NCI-H524 (cell line): ENCODE results near the gene OLFML2A.
"Not testable (repeated sequence)": the region's sequence is repeated elsewhere in the genome, so short reads cannot be mapped to it uniquely, and the experiment has no call there.

Experiments used
- DNase-seq, 2 experiments: peaks; one replicate each; lab custom pipeline; 2025; lab: John Stamatoyannopoulos, UW

OLFML2A gene

DNA sequence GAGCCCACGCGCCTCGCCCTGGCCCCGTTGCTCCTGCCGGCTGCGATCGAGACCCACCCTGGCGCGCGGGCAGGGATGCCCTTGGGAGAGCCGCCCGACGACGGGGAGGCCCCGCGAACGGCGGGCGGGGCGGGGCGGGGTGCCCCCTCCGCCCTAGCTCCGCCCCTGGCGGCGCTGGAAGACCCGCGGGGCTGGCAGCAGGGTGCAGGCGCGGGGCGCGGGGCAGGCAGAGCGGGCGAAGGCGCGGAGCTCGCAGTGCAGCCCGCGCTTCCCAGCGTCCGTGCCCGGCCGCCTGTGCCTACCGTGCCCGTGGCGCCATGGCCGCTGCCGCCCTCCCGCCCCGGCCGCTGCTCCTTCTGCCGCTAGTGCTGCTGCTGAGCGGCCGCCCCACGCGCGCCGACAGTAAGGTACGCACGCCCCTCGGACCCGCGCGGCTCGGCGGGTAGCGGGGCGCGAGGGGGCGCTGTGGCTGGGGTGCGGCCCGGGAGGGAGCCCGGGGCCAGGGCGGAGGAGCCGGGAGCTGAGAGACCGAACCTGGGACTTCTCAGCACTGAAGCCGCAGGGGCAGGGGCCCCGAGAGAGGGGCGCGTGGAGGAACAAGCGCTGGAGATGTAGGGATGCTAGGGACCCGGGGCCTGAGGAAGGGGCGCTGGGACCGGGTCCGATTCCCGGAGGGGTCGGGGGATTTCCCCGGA, at the start of gene OLFML2A:
Gene OLFML2A (plus strand): TSS at position 180 of the 695 bp plus-strand sequence. CDS start 138 bp downstream, at position 318.
- DNase-seq = peak; percentile 38 to 74

GRCh38 chr9:124730772-124731171, 46.2 kb upstream of the OLFML2A start:
- DNase-seq = no peak

- no peak for DNase-seq
Observed at GRCh38 chr9:124733964-124734740, 42.8 kb upstream of the OLFML2A start.

- DNase-seq = not testable (repeated sequence)
Observed at GRCh38 chr9:124734741-124735083, 42.2 kb upstream of the OLFML2A start.

DNA sequence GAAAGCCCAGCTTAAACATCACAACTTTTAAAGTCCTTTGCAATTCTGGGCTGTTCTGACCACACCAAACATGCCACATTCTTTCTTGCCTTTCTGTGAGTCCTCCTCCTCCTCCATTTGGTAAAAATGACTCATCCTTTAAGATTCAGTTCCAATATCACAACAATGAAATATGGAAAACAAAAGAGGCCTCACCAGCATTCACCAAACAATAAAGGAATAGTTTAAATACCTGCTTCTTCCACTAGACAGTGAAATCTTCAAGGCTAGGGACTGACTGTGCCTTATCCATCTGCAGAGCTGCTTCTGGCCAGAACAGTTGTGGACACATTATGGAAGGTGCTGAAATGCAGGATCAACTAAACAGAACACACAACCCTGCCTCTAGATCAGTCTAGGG, 41.8 kb upstream of the OLFML2A start:
- DNase-seq = no peak

- not testable (repeated sequence) for DNase-seq
Observed at GRCh38 chr9:124738075-124738474, 38.9 kb upstream of the OLFML2A start.

- DNase-seq = no peak
Observed at GRCh38 chr9:124739360-124739759, 37.6 kb upstream of the OLFML2A start.

DNA sequence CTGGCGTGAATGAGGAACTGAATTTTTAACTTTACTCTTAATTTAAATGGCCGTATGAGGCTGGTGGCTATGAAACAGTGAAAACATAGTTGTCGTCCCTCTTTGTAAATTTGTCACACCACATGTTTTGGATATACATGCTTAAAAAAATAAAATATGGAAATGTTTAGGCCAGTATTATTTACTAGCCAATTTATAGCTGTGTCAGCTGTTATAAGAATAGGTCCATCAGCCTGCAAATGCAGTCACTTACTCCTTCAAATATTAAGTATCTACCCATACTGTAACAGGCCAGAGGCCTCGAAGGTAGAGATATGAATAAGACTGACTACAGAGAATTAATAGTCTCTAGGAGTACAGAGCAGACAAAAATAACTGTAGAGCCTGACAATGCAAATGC, 35.8 kb upstream of the OLFML2A start:
- no peak for DNase-seq

DNA sequence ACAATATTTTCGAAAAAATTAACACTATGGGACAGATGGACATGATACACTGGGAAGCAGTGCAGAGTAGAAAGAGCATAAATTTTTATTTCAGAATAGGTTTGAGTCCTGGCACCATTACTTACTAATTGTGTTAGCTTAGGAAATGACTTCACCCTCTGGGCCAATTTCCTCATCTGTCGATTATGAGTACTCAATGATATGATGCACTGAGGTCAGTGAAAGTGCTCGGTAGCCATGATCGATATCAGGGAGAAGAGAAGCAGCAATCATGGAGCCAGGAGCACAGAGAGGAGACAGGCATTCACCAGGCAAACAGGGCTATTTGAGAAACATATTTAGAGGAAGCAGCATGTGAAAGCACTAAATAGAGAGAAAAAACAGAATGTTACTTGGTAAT, 35.3 kb upstream of the OLFML2A start:
- DNase-seq = no peak

DNA sequence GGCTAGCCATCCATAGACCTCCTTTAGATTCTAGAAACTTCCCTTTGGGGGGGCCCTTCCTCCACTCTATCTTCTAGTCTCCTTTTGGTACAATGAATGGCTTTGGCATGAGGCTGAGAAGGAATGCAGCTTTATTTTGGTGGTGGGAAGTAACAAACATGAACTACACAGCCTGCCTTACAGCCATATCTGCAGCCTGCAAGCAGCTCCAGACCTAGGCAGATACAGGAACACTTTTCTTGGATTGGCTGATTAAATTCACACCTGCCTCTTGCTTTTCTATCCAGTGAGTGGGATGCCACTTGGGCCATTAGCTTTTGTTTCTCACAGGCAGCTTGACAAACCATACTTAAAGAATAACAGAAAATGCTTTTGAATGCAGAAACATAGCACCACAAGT, 34.0 kb upstream of the OLFML2A start:
- DNase-seq = no peak

DNA sequence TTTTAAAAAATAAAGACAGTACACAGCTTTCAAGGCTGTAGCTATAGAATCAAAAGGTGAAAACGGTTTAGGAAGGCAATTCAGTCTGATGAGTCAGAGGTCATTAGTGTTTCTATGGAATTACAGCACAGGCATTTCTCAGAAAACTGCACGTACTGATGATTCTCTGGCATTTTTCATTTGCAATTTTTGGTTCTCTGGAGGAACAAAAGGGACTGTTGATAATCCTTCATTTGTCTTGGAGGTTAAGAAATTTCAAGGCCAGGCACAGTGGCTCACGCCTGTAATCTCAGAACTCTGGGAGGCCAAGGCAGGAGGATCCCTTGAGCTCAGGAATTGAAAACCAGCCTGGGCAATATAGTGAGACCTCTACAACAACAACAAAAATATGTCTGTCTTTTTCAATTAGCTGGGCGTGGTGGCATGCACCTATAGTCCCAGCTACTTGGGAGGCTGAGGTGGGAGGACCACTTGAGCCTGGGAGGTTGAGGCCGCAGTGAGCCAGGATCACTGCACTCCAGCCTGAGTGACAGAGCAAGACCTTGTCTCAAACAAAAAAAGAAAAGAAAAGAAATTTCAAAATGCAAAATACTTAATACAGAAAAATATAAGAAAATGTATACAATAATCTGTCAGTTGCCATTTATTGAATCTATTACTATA, 33.1 kb upstream of the OLFML2A start:
- DNase-seq = no peak

DNA sequence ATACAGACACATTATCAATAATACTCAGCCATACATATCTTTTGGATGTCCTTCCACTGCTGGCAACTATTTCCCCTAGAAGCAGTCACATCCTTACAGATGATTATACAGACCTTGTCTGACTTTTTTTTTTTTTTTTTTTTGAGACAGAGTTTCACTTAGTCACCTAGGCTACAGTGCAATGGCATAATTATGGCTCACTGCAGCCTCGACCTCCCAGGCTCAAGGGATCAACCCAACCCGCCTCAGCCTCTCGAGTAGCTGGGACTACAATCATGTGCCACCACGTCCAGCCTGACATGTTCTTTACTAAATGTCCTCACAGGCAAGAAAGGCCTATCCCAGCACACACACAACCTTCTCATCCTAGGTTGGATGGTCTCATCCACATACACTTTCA, 29.9 kb upstream of the OLFML2A start:
- DNase-seq = no peak

DNA sequence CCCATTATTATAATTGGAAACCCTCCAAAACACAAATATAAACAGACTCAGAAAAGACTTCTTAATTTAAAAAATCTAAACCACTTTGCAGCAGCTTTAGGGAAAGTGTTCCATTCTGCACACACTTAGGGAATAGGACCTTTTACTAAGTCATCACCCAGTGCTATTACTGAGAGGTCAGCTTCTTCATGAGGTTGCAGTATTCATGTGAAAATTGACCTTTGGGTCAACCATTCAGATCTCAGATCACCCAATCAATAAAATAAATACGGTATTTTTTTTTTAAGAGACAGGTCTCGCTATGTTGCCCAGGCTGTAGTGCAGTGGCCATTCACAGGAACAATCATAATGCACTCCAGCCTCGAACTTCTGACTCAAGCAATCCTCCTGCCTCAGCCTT, 27.6 kb upstream of the OLFML2A start:
- DNase-seq = no peak

GRCh38 chr9:124749781-124750180, 27.2 kb upstream of the OLFML2A start:
- DNase-seq = no peak

GRCh38 chr9:124752967-124753366, 24.0 kb upstream of the OLFML2A start:
- DNase-seq = no peak

DNA sequence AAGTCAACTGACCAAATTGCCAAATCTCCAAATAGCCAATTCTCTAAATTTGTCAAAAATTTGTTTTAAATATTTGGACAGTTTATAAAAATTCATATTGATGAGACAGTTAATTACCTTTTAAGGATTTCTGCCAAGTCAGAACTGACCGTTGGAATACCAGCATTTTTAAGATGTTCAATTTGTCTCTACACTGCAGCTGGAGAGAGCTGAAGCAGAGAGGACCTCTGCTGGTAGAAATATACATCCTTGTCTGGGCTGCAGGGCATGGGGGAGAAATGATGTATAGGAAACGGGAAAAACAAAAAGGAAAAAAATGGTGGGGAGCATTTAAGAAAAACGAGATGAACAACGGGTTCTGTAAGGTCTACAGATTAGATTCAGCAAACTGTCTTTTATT, 22.6 kb upstream of the OLFML2A start:
- DNase-seq = peak in 1 of 2 experiments; percentile 32

DNA sequence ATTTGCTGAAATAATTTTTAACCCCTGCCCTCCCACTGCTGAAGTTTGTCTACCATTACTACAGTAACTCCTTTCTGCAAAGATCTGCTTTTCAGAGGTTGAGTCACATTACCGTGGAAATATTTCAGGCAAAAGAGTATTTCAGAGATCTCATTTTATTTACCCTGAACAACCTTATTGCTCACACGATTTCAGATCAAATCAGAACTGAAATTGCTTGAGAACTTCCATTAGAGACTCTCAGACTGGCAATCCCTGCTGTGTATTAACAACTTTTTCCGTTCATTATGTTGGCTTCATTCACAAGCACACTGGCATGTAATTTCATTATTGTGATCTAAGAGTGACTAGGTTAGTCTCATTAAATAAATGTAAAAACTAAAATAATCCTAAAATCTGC, 21.9 kb upstream of the OLFML2A start:
- DNase-seq = no peak

GRCh38 chr9:124756011-124756410, 20.9 kb upstream of the OLFML2A start:
- no peak for DNase-seq

- no peak for DNase-seq
Observed at GRCh38 chr9:124757616-124758015, 19.3 kb upstream of the OLFML2A start.

- no peak for DNase-seq
Observed at GRCh38 chr9:124758061-124758460, 18.9 kb upstream of the OLFML2A start.

- DNase-seq = no peak
Observed at GRCh38 chr9:124758691-124759090, 18.2 kb upstream of the OLFML2A start.

- no peak for DNase-seq
Observed at GRCh38 chr9:124759327-124759726, 17.6 kb upstream of the OLFML2A start.

DNA sequence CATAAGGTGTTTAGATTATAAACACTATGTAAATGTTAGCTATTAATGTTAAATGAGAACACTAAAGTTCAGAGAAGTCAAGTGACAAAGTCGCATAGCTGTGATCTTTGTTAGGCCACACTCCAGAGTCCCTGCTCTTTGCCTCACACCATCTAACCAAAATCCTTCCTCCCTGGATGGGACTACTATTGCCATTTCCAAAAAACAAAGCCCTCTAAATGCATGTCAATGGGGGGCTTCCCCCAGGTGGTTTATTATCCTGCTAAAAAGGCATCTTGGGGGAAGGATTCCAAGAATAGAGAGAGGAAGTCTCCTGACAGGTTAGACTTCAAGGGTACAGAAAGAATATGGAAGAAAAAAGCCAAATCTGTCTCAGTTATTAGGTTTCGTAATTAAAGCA, 16.2 kb upstream of the OLFML2A start:
- no peak for DNase-seq
